ENCODE data around the gene TMEM39B. TPM values are rescaled to one million over a fixed set of nuclear protein-coding genes. Genes with fewer than 3 reads are reported as not detected.
"Not testable (repeated sequence)": the region's sequence is repeated elsewhere in the genome, so short reads cannot be mapped to it uniquely, and the experiment has no call there.

TMEM39B gene
- total RNA-seq, 6 experiments from 2014 or later = 17.6 to 23.2 (median 20.8) TPM

DNA sequence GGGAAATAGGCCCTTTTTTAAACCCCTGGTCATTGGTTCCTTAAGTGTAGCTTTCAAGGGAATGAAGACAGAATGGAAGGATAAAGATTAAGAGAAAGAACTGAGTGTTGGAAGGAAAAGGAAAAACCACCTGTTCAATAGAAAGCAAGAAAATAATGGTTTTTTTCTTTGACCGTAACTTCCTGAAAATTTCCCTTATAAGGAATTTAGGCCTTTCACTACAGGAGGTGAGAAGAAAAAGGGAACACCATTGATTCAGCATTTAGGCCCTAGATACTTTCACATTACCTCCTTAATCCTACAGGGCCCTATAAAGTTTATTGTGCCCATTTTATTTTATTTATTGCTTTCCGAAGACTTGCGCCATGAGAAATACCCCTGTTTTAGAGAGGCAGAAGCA is 54.0 kb downstream of the TMEM39B start:
- H3K27me3 Mint-ChIP-seq (ENCODE audit: insufficient read depth) = 0 out of 2 replicates have a peak, but pooled peaks cover 3% of the 10 kb centered on the region
- H3K4me3 Mint-ChIP-seq = no peak overlapping the region
- H3K9me3 Mint-ChIP-seq = no peaks in the 10 kb centered on the region
- H3K36me3 Mint-ChIP-seq (ENCODE audit: low read depth) = no peaks in the 10 kb centered on the region
- TF ChIP-seq, protein P1, sequence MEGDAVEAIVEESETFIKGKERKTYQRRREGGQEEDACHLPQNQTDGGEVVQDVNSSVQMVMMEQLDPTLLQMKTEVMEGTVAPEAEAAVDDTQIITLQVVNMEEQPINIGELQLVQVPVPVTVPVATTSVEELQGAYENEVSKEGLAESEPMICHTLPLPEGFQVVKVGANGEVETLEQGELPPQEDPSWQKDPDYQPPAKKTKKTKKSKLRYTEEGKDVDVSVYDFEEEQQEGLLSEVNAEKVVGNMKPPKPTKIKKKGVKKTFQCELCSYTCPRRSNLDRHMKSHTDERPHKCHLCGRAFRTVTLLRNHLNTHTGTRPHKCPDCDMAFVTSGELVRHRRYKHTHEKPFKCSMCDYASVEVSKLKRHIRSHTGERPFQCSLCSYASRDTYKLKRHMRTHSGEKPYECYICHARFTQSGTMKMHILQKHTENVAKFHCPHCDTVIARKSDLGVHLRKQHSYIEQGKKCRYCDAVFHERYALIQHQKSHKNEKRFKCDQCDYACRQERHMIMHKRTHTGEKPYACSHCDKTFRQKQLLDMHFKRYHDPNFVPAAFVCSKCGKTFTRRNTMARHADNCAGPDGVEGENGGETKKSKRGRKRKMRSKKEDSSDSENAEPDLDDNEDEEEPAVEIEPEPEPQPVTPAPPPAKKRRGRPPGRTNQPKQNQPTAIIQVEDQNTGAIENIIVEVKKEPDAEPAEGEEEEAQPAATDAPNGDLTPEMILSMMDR (IDR thresholded peaks at IDR 0.05) = no peak
- DNase-seq = no peak
- H3K27ac Mint-ChIP-seq = 0 out of 2 replicates have a peak overlapping the region, but pooled peaks have one; percentile 2
- peaks cover 16% of the 10 kb centered on the region for H3K4me1 Mint-ChIP-seq (ENCODE audit: low read depth)

DNA sequence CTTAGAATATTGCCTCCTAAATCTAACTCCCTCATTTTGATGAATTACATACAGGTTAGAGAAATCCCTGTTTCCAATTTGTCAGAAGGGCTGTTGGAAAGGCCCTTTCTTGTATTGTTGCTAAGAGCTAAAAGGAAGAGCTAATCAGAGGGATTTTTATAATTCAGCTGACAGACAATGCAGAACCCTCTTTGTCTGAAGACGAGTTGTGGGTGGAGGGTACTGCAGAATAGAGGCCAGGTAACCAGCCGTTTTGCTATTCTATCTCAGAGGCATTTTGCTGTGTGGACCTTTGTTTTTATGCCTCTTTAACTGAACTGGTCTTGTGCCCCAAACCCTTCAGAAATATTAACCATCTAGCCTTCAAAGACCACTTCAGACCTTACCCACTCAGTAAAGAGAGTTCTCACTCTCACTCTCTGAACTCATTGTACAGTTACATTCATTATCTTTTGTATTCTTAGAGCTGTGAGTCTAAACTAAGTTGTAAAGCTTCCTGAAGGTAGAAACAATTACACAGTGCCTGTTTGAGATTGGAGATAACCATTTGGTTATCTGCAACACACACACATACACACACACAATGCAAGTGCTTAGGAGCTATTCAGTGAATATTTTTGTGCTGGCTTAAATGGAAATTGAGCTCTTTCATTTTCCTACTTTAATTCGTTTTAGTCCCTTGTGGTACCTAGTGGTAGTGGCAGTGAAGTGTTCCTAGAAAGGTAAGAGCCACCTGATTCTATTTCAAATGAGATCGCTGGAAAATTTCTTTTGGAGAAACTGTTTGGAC is 54.9 kb downstream of the TMEM39B start:
- Mint-ChIP-seq H3K4me3 (no peak overlapping the region), H3K27me3 (ENCODE audit: insufficient read depth) (0 out of 2 replicates have a peak, but pooled peaks cover 3% of the 10 kb centered on the region), H3K27ac (0 out of 2 replicates have a peak overlapping the region, but pooled peaks have one; percentile 2), H3K9me3 (no peaks in the 10 kb centered on the region), H3K4me1 (ENCODE audit: low read depth) (peaks cover 11% of the 10 kb centered on the region; the same call in 1 of the 2 replicates), H3K36me3 (ENCODE audit: low read depth) (no peaks in the 10 kb centered on the region)
- TF ChIP-seq, protein P1 (IDR thresholded peaks at IDR 0.05) = peak; percentile 38; the same call in 1 of the 2 replicates
- DNase-seq = no peak

DNA sequence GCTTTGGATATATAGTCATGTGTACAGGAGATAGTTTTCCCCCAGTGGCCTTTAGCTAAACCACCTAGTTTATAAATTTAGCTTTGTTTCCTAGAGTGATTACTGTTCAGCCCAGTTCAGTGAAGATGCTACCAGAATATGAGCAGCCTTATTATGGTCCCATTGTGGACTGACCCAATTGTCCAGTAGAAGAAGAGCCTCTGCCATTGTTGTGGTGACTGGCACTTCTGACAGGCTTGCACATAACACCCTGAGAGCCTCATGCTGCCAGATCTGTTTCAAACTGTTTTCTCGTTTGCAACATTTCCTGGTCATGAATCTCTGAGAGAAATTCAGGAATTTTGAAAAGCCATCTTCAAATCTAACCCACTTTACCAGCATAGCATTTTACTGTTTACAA is 55.7 kb downstream of the TMEM39B start:
- no peak overlapping the region for H3K27ac Mint-ChIP-seq
- no peaks in the 10 kb centered on the region for H3K9me3 Mint-ChIP-seq
- H3K4me1 Mint-ChIP-seq (ENCODE audit: low read depth) = peaks cover 12% of the 10 kb centered on the region
- H3K4me3 Mint-ChIP-seq = no peak overlapping the region
- DNase-seq = no peak
- TF ChIP-seq, protein P1 (IDR thresholded peaks at IDR 0.05) = no peak
- no peaks in the 10 kb centered on the region for H3K36me3 Mint-ChIP-seq (ENCODE audit: low read depth)
- H3K27me3 Mint-ChIP-seq (ENCODE audit: insufficient read depth) = 0 out of 2 replicates have a peak, but pooled peaks cover 3% of the 10 kb centered on the region

DNA sequence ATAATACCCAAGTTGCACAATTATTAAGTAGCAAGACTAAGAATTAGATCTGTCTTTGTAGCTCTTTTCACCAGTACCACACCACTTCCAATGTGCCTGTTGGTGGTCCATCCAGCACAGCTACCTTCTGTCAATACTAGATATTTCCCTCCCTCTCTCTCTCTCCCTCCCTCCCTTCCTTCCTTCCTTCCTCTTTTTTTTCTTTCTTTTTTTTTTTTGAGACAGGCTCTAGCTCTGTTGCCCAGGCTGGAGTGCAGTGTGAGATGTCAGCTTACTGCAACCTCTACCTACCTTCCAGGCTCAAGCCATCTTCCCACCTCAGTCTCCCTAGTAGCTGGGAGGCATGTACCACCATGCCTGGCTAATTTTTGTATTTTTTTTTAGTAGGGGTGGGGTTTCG is 56.2 kb downstream of the TMEM39B start:
- no peak overlapping the region for H3K4me3 Mint-ChIP-seq
- H3K9me3 Mint-ChIP-seq = no peaks in the 10 kb centered on the region
- peaks cover 16% of the 10 kb centered on the region for H3K4me1 Mint-ChIP-seq (ENCODE audit: low read depth)
- no peak for DNase-seq
- no peak overlapping the region for H3K27ac Mint-ChIP-seq
- TF ChIP-seq, protein P1 (IDR thresholded peaks at IDR 0.05) = no peak
- H3K36me3 Mint-ChIP-seq (ENCODE audit: low read depth) = no peaks in the 10 kb centered on the region
- H3K27me3 Mint-ChIP-seq (ENCODE audit: insufficient read depth) = 0 out of 2 replicates have a peak, but pooled peaks cover 3% of the 10 kb centered on the region

DNA sequence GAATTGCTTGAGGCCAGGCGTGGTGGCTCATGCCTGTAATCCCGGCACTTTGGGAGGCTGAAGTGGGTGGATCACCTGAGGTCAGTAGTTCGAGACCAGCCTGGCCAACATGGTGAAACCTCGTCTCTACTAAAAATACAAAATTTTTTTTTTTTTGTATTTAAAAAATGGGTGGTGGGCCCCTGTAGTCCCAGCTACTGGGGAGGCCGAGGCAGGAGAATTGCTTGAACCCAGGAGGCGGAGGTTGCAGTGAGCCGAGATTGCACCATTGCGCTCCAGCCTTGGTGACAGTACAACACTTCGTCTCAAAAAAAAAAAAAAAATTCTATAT is 61.2 kb downstream of the TMEM39B start:
- not testable (repeated sequence) for H3K27me3 Mint-ChIP-seq (ENCODE audit: insufficient read depth); H3K36me3 Mint-ChIP-seq (ENCODE audit: low read depth); H3K9me3 Mint-ChIP-seq; DNase-seq; H3K4me3 Mint-ChIP-seq
- H3K4me1 Mint-ChIP-seq (ENCODE audit: low read depth) = peaks cover 32% of the 10 kb centered on the region
- H3K27ac Mint-ChIP-seq = peak overlapping the region; percentile 83

DNA sequence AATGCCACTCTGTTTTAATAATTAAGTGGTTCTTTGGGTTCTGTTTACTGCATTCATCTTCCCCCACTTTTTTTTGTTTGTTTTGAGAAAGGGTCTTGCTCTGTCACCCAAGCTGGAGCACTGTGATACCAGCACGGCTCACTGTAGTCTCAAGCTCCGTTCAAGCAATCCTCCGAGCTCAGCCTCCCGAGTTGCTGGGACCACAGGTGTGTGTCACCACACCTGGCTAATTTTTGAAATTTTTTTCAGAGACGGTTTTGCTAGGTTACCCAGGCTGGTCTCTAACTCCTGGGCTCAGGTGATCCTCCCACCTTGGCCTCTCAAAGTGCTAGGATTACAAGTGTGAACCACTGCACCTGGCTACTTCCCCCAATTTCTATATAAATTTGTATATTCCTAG is 64.4 kb downstream of the TMEM39B start:
- H3K4me1 Mint-ChIP-seq (ENCODE audit: low read depth) = peaks cover 49% of the 10 kb centered on the region

More for the DNA sequence above, 64.4 kb downstream of the TMEM39B start:
- Mint-ChIP-seq H3K9me3 (no peaks in the 10 kb centered on the region), H3K27ac (no peak overlapping the region), H3K4me3 (no peak overlapping the region), H3K27me3 (ENCODE audit: insufficient read depth) (peaks cover 3% of the 10 kb centered on the region), H3K36me3 (ENCODE audit: low read depth) (peaks cover 13% of the 10 kb centered on the region)
- TF ChIP-seq, protein P1 (IDR thresholded peaks at IDR 0.05) = no peak
- DNase-seq = no peak

Data from HFFc6 (cell line).